OCI-LY1 (cell line): ENCODE measurements around the gene PNRC2.
"Not testable (repeated sequence)": the region's sequence is repeated elsewhere in the genome, so short reads cannot be mapped to it uniquely, and the experiment has no call there.

Experiments used
- CTCF ChIP-seq: fragments of 200-600 bp; sonication (generic), shearing (Covaris generic); IDR thresholded peaks from 2 replicates; pipeline ENCODE4 v1.5.1; 2017; ENCODE audit warnings: mild to moderate bottlenecking, antibody characterized with exemption, low read length, moderate library complexity, mixed read lengths
- EZH2 ChIP-seq: fragments of 200-600 bp; sonication (generic), shearing (Covaris generic); IDR thresholded peaks from 2 replicates; pipeline ENCODE4 v1.8.0; 2017; ENCODE audit warnings: borderline replicate concordance, mixed run types, mild to moderate bottlenecking, antibody characterized with exemption, low read length, moderate library complexity, mixed read lengths

GRCh38 chr1:23987038-23987437 lies 27.4 kb downstream of the PNRC2 start:
- not testable (repeated sequence) for TF ChIP-seq CTCF, EZH2
